ENCODE data around the gene P2RY6. TPM values are rescaled to one million over a fixed set of nuclear protein-coding genes. Genes with fewer than 3 reads are reported as not detected.

P2RY6 gene
- polyA plus RNA-seq, 3 donors, result 0.81 to 1.1 (median 0.94) TPM

GRCh38 chr11:73236854-73237253 lies 35.3 kb upstream of the P2RY6 start:
- no peak for DNase-seq (ENCODE audit: low read depth in 3 of 3, low spot score in 2 of 3)

- no peak for DNase-seq (ENCODE audit: low read depth in 3 of 3, low spot score in 2 of 3)
Observed at GRCh38 chr11:73237471-73238290, 34.5 kb upstream of the P2RY6 start.

- DNase-seq (ENCODE audit: low read depth in 3 of 3, low spot score in 2 of 3), result no peak
Observed at GRCh38 chr11:73239111-73239521, 33.0 kb upstream of the P2RY6 start.

- no peak for DNase-seq (ENCODE audit: low read depth in 3 of 3, low spot score in 2 of 3)
Observed at GRCh38 chr11:73239571-73240189, 32.5 kb upstream of the P2RY6 start.

- DNase-seq (ENCODE audit: low read depth in 3 of 3, low spot score in 2 of 3), result no peak
Observed at GRCh38 chr11:73240190-73240781, 31.9 kb upstream of the P2RY6 start.

GRCh38 chr11:73241300-73241699 lies 30.8 kb upstream of the P2RY6 start:
- no peak for DNase-seq (ENCODE audit: low read depth in 3 of 3, low spot score in 2 of 3)

GRCh38 chr11:73242251-73243092 lies 29.7 kb upstream of the P2RY6 start:
- peak; percentile 47 to 72 (median 65) for DNase-seq (ENCODE audit: low read depth in 3 of 3, low spot score in 2 of 3)

- no peak for DNase-seq (ENCODE audit: low read depth in 3 of 3, low spot score in 2 of 3)
Observed at GRCh38 chr11:73243093-73243485, 29.0 kb upstream of the P2RY6 start.

GRCh38 chr11:73244589-73245240 lies 27.4 kb upstream of the P2RY6 start:
- no peak for DNase-seq (ENCODE audit: low read depth in 3 of 3, low spot score in 2 of 3)

GRCh38 chr11:73245461-73245860 lies 26.7 kb upstream of the P2RY6 start:
- DNase-seq (ENCODE audit: low read depth in 3 of 3, low spot score in 2 of 3), result no peak

GRCh38 chr11:73246303-73246702 lies 25.8 kb upstream of the P2RY6 start:
- DNase-seq (ENCODE audit: low read depth in 3 of 3, low spot score in 2 of 3), result no peak

- no peak for DNase-seq (ENCODE audit: low read depth in 3 of 3, low spot score in 2 of 3)
Observed at GRCh38 chr11:73248526-73249185, 23.5 kb upstream of the P2RY6 start.

GRCh38 chr11:73249304-73249703 lies 22.8 kb upstream of the P2RY6 start:
- no peak for DNase-seq (ENCODE audit: low read depth in 3 of 3, low spot score in 2 of 3)

GRCh38 chr11:73249853-73250783 lies 22.0 kb upstream of the P2RY6 start:
- no peak for DNase-seq (ENCODE audit: low read depth in 3 of 3, low spot score in 2 of 3)

GRCh38 chr11:73252577-73253191 lies 19.5 kb upstream of the P2RY6 start:
- DNase-seq (ENCODE audit: low read depth in 3 of 3, low spot score in 2 of 3), result no peak

- peak; percentile 50 to 69 (median 57) for DNase-seq (ENCODE audit: low read depth in 3 of 3, low spot score in 2 of 3)
Observed at GRCh38 chr11:73257342-73258103, 14.6 kb upstream of the P2RY6 start.
